Measurements from ENCODE around the gene ZNF684.
"Not testable (repeated sequence)": the region's sequence is repeated elsewhere in the genome, so short reads cannot be mapped to it uniquely, and the experiment has no call there.

ZNF684 gene

DNA sequence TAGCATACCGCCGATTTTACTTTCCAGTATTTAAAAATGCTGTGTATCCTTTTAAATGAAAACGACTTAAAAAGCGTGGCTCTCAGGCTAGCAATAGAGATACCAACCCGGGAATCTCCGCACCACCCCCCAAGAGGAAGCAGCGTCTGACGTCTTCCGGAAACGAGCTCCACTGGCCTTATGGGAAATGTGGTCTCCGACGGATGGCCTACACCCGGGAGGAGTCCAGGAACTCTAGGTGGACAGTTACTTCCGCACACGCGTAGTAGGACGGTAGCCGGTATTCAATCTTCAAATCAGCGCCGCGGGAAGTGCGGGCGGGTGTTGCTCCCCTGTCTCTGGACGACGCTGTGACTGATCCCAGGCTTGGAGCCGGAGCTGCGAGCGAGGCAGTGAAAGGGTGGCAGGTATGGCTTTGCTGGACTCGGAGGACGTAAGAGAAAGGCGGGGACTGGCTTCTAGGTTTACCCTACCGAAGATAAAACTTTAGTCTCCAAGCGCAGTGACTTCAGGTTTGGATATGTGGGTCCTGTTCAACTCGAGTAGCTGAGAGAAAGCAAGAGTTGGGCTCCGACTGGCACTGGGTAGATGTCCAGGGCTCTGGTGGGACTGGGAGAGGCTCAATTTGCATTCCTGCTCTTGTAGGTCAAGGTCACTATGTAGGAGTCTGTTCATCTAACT lies at the start of gene ZNF684:
Gene ZNF684 (plus strand): TSS at position 257 of the 681 bp plus-strand sequence. CDS start 1,530 bp downstream, outside the sequence.
- DNase-seq (ENCODE audit: low spot score), result peak; percentile 75

DNA sequence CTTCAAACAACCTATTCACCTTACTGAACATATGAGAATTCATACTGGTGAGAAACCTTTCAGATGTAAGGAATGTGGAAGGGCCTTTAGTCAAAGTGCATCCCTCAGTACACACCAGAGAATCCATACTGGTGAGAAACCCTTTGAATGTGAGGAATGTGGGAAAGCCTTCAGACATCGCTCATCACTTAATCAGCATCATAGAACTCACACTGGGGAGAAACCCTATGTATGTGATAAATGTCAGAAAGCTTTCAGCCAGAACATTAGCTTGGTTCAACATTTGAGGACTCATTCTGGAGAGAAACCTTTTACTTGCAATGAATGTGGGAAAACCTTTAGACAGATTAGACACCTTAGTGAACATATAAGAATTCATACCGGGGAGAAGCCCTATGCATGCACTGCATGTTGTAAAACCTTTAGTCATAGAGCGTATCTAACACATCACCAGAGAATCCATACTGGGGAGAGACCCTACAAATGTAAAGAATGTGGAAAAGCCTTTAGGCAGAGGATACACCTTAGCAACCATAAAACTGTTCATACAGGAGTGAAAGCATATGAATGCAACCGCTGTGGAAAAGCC lies 36.0 kb upstream of the ZNF684 start:
- DNase-seq (ENCODE audit: low spot score), result no peak

DNA sequence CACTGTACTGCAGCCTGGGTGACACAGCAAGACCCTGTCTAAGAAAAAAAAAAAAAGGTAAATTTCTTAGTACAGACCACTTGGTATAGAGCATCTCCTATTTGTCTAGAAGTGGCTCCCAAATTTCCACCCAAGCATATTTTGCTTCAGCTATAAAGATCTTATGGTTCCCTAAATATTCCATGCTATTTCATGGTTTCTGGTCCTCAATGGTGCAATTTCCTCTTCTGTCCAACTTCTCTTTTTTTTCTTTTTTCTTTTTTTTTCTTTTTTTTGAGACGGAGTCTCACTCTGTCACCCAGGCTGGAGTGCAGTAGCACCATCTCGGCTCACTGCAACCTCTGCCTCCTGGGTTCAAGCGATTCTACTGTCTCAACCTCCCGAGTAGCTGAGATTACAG lies 28.8 kb upstream of the ZNF684 start:
- not testable (repeated sequence) for DNase-seq (ENCODE audit: low spot score)

DNA sequence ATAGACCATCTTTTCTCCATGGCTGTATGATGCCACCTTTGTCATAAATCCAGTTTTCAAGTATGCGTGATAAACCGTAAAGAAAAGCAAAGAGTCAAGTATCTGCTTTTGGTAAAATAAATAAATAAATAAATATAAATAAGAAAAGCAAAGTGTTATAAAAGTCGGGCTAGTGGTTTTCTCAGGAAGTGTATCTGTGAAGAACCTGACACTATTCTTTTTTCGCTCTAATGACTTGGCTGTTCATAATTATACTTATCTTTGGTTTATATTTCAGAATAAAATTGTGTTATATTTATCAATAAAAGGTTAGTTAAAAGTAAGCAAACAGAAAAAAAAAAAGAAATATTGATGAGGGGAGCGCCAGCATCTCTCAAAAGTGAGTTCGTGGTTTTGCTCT lies 23.5 kb upstream of the ZNF684 start:
- no peak for DNase-seq (ENCODE audit: low spot score)

DNA sequence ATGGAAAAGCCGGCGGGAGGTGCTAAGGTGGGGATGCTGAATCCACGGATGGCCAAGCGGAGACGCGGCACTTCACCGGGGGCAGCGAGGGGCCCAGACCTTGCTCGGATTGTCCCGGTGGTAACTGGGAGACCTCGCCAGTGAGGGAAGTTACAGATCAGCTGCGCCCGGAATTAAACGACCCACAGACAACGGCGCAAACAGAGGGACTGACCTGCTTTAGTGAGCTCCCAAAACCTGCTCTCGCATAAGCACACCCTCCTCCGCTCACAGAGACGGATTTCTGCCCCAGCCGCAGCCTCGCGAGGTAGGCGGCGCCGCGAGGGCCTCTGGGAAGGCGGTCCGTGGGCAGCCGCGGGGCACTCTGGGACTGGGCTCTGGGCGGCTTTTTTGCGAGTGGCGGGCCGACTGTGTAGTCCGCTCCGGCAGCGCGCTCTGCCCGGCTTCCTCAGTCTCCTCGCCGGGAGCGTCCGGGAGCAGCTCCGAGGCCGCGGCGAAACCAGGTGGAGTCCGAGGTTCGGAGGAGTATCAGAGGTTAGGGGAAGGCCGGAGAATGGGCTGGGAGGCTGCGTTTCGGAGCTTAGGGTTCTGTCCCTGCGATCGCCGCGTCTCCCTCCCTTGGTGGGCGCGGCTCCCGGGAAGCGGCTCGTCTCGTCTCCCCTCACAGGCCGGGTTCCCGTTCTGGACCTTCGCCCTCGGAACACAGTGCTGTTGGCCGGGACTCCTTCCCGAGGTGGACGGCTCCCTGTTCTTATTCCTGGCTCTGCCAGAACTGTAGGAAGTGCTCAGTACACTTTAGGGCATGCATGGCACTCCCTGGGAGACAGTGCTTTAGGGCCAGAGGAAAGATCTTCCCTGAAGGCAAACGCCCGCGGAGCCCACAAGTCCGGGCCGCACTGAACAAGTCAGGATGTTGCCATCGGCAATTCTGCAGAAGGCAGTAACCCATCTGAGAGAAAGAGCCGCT lies 22.8 kb upstream of the ZNF684 start, which contains the start of gene EXO5:
Gene EXO5 (plus strand): TSS at position 393 of the 967 bp plus-strand sequence. CDS start 5,778 bp downstream, outside the sequence.
- DNase-seq (ENCODE audit: low spot score), result peak; percentile 67

DNA sequence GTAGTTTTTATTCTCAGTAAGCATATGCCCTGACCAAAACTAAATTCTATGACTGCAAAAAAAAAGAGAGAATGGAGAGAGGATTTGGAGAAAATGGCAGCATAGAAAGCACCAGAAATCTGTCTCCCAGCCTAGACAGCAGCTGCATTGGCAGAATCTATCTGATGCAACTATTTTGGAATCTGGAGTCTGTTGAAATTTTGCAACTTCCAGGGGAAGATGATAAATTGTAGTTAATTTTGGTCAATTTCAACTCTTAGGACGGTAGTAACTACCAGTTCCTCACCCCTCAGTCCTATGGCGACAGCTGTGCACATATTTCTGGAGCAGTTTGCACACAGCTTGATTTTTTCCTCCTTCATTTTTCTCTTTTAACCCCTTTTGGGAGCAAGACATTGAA lies 11.9 kb upstream of the ZNF684 start:
- DNase-seq (ENCODE audit: low spot score), result no peak

DNA sequence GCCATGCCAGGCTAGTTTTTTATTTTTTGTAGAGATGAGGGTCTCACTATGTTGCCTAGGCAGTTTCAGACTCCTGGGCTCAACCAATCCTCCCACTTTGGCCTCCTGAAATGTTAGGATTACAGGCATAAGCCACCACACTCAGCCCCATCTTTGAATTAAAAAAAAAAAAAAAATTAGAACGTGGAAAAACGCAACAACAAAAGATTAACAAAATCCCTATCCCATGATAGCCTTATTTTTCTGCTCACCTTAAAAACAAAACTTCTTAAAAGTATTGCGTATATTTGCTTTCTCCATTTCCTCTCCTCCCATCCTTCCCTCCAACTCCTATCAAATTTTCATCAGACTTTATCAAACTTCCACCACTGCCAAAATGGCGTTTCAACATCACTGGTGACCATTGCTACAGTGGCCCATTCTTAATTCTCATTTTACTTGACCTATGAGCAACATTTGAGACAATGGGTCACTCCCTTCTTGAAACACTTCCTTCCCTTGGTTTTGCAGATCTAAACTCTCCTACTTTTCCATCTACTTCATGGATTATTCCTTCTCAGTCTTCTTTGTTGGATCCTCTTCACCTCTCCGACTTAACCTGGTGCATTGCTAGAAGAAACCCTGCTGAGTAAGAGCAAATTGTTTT lies 579 bp upstream of the ZNF684 start:
- no peak for DNase-seq (ENCODE audit: low spot score)

DNA sequence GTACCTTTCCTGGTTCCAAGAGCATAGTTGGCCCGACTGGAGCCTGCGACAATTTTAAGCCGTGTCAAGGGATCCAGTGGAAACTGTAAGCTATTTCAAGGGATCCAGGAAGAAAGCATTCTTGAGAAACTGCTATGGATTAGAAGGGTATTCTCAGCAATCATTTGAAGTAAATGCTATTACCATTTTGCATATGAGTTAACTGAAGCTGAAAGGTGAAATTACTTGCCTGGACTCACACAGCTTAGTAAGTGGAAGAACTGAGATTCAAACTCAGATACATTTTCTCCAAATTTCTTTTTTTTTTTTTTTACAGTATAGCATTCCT lies 589 bp downstream of the ZNF684 start:
- no peak for DNase-seq (ENCODE audit: low spot score)

DNA sequence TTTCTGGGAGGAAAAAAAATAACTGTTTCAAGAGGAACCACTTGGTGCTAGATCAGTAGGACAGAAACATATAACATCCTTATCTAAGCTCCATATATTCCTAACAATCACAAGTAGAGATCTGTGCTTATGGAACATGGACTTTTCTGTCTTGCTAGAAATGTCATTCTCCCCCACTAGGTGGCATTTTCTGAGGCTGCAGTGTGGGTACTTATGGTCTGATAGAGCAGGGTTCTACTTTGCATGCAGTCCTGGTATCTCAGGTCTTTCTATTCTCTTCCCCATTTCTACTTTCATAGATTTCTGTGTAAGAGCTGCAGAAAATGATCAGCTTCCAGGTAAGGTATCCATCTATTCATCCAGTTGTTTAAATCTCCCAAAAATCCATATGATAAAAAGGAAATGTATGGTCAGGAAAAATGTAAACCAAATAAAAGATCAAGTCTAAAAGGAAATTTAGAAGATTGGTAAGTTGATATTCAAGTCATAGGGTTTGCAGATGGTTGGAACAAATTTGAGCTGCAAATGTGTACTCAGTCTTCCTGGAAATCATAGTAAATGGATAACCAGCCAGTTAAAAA lies 1.5 kb downstream of the ZNF684 start:
- DNase-seq (ENCODE audit: low spot score), result peak; percentile 39

DNA sequence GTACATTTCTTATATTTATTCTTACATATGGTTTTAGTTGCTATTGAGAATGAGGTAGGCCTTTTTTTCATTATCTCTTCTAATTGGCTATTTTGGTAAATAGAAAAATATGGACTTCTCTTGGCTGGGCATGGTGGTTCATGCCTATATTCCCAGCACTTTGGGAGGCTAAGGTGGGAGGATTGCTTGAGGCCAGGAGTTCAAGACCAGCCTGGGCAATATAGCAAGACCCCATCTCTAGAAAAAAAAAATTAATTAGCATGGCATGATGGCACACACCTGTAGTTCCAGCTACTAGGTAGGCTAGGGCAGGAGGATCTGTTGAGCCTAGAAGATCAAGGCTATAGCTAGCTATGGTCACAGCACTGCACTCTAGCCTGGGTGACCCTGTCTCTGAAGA lies 3.2 kb downstream of the ZNF684 start:
- DNase-seq (ENCODE audit: low spot score), result no peak

DNA sequence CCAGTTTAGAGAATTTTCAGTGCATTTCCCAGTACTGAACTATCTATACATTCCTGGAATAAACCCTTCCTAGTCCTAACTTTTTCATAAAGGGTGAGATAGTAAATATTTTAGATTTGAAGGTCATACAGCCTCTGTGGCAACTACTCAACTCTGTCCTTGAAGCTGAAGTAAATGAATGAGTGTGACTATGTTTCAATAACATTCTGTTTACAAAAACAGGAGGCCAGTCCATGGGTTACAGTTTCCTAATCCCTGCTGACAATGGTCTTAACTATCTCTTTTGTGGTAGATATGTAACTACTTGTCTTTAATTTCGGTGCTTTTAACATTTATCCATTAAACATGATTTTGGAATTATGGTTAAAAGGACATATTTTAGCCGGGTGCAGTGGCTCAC lies 4.3 kb downstream of the ZNF684 start:
- DNase-seq (ENCODE audit: low spot score), result no peak

DNA sequence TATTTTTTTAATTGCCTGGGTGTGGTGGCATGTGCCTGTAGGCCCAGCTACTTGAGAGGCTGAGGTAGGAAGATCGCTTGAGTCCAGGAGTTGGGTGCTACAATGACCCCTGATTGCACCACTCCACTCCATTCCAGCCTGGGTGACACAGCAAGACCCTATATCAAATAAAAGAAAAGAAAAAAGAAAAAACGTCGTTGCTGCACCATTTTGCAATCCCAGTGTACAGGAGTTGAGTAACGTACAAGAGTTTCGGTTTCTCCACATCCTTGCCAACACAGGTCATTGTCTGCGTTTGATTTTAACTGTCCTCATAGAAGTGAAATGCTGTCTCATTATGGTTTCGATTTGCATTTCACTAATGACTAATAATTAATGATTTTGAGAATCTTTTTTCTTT lies 7.9 kb downstream of the ZNF684 start:
- DNase-seq (ENCODE audit: low spot score), result no peak

DNA sequence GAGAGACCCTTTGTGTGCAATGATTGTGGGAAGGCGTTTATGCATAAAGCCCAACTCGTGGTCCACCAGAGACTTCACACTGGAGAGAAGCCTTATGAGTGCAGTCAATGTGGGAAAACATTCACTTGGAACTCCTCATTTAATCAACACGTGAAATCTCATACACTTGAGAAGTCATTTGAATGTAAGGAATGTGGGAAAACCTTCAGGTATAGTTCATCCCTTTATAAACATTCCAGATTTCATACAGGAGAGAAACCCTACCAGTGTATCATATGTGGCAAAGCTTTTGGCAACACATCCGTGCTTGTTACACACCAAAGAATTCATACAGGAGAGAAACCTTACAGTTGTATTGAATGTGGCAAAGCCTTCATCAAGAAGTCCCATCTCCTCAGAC lies 15.5 kb downstream of the ZNF684 start:
- DNase-seq (ENCODE audit: low spot score), result no peak

DNA sequence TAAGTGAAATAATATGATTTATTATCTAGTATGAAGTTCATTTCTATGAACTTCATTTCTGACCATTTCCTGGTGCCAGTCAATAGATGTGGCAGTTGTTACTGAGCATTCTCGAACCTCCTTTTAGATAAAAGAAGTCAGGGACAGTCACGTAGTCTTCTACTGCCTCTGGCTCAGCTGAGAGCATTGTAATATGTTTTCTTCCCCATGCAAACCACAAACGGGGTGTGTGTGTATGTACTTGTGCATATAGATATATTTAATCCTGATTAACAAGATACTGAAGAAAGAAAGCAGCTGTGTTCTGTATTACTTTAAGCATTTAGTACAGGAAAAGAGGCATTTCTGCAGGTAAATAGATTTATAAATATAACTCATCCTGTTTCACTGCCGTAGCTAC lies 21.6 kb downstream of the ZNF684 start:
- DNase-seq (ENCODE audit: low spot score), result no peak

DNA sequence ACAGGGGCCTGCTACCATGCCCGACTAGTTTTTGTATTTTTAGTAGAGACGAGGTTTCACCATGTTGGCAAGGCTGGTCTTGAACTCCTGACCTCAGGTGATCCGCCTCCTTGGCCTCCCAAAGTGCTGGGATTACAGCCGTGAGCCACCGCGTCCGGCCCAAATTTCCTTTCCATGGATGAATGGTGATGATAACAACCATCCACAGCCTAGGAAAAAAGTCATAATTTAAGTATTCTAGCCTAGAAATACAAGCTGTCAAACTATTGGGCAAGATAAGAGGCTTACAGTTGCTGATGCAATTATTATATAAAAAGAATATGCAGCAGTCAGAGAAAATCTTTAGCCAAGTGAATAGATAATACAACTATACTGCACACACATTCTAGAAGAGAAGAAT lies 23.4 kb downstream of the ZNF684 start:
- DNase-seq (ENCODE audit: low spot score), result not testable (repeated sequence)

DNA sequence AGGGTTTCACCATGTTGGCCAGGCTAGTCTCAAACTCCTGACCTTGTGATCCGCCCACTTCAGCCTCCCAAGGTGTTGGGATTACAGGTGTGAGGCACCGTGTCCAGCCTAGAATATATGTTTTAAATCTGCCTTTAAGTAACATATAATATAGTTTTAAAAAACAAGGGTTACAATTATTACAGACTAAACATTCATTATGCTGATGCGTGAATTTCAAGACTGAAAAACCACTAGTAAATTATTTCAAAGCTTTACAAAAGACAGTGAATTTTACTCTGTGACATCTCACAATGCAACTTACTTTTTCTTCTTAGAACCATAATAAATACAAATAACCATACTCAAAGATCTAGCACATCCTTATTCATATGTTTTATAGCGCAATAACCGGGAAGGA lies 24.7 kb downstream of the ZNF684 start:
- DNase-seq (ENCODE audit: low spot score), result no peak

DNA sequence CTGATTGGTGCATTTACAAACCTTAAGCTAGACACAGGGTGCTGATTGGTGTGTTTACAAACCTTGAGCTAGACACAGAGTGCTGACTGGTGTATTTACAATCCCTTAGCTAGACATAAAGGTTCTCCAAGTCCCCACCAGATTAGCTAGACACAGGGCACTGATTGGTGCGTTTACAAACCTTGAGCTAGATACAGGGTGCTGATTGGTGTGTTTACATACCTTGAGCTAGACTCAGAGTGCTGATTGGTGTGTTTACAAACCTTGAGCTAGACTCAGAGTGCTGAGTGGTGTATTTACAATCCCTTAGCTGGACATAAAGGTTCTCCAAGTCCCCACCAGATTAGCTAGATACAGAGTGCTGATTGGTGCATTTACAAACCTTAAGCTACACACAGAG lies 26.8 kb downstream of the ZNF684 start:
- not testable (repeated sequence) for DNase-seq (ENCODE audit: low spot score)

DNA sequence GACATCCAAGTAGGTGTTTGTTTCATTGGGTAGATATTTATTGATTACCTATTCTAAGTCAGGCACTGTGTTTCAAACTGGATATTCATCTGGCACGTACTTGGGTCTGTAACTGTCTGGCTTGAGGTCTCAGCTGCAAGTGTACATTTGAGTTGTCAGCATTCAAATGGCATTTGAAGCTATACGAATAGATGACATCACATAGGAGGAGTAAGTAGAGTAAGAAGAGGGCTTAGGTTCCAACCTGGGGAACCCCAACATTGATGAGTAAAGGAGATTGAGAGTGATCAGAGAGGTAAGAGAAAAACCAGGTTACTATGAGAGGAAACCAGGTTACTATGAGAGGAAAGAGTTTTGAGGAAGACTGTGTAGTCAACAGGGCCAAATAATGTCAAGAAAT lies 30.7 kb downstream of the ZNF684 start:
- no peak for DNase-seq (ENCODE audit: low spot score)

DNA sequence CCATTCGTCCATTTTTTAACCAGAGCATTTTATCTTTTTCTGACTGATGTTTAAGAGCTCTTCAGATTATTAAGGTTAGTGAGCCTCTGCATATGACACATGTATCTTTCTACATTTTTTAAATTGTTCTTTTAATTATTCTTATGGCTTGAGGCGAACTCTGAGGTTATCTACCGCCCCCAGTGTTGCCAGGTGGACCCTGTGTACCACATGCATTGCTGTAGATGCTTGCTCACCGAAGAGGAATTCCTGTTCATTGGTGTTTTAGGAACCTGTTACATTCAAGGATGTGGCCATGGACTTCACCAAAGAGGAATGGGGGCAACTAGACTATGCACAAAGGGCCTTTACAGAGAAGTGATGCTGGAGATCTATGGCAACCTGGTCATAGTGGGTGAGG lies 31.8 kb downstream of the ZNF684 start:
- DNase-seq (ENCODE audit: low spot score), result no peak

DNA sequence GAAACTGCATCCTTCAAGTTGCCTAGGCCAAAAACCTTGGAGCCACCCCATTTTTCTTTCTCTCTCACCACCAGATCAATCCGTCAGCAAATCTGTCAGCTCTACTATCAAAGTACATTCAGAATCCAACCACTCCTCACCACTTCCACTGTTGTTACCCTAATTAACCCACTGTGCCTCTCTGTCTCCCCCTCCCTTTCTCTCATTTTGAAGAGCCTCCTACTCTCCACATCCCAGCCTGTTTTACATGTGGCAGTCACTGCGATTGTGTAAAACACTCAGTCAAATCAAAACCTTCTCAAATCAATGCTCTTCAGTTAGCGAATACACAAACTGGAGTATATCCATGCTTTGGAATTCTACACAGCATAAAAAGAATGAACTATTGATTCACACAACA lies 33.1 kb downstream of the ZNF684 start:
- no peak for DNase-seq (ENCODE audit: low spot score)

DNA sequence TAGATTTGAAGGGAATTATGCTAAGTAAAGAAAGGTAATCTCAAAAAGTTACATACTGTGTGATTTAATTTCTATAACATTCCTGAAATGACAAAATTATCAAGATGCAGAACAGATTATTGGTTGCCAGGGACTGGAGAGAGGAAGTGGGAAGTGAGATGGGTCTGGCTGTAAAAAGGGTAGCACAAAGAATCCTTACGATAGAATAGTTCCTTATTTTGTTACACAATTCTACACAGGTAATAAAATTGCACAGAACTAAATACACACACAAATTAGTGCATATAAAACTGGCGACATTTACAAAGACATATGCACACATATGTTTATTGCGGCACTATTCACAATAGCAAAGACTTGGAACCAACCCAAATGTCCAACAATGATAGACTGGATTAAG lies 33.5 kb downstream of the ZNF684 start:
- no peak for DNase-seq (ENCODE audit: low spot score)

DNA sequence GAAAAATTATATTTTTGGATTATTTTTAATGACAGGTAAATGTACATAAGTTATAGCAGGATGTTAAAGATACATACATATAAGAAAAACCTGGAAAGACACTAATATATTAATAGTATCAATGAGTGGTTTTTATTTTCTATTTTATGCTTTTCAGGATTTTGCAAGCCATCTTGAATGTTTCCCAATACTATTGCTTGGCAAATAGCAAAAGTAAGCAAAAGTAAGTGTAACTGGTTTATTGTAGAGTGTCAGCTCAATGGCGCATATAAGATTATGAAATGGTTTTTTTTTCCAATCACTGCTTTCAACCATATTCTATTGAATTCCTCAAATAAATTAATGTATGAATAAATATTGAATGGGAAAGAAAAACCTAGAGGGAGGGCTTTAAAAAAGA lies 36.4 kb downstream of the ZNF684 start:
- DNase-seq (ENCODE audit: low spot score), result no peak
